Endothelial cell of umbilical vein (primary cell): ENCODE measurements around the gene ACSS1. TPM values are rescaled to one million over a fixed set of nuclear protein-coding genes. Genes with fewer than 3 reads are reported as not detected.
A peak's percentile ranks its signal among the peaks of the same experiment; 100 is the strongest.

Source experiments
- BruUV-seq: library from RNA; stranded (reverse); fragments of 400-500 nt; replicated peaks from 2 replicates; lab custom pipeline; 2021; lab: Mats Ljungman, UMichigan
- CTCF ChIA-PET: fragments of 300-600, 350-600 bp; sonication (Branson Sonifier 250); formaldehyde crosslinking; loops from one replicate; lab custom pipeline; 2021; ENCODE audit warnings: antibody characterized with exemption, inconsistent platforms; lab: Charles Lee
- POLR2A ChIA-PET: fragments of 300-600, 350-600 bp; sonication (Branson Sonifier 250); formaldehyde crosslinking; loops from one replicate; lab custom pipeline; 2021; ENCODE audit warnings: antibody characterized with exemption, inconsistent platforms; lab: Charles Lee
- DNase-seq: peaks from one replicate; pipeline ENCODE4 v3.0.0-alpha.2; 2011; ENCODE audit warnings: low read depth, low spot score
- FAIRE-seq: peaks from 2 replicates; lab custom pipeline; 2011; peaks lifted over from hg19 to GRCh38; lab: Jason Lieb, UNC
- H2AFZ ChIP-seq: 2 replicates; pipeline ENCODE4 v1.6.0; 2012; ENCODE audit warnings: low read depth, low read length, control low read depth, inconsistent platforms
- H3K27ac ChIP-seq: 2 replicates; pipeline ENCODE4 v1.5.1; 2011; ENCODE audit warnings: low read depth, mild to moderate bottlenecking, control low read depth, low read length, moderate library complexity; ENCODE audit not compliant: insufficient read depth
- H3K27me3 ChIP-seq, 2 experiments: 2 replicates each; pipeline versions ENCODE4 v1.6.0 to v1.6.1; 2011; ENCODE audit warnings: low read length in 2 of 2, mixed read lengths in 1 of 2; ENCODE audit not compliant: control insufficient read depth in 2 of 2, insufficient read depth in 2 of 2
- H3K36me3 ChIP-seq, 2 experiments: 2 replicates in 1 of 2; 3 replicates in 1 of 2; pipeline ENCODE4 v1.5.1; 2011; ENCODE audit warnings: low read length in 2 of 2, mild to moderate bottlenecking in 1 of 2, moderate library complexity in 1 of 2; ENCODE audit not compliant: control insufficient read depth in 2 of 2, insufficient read depth in 2 of 2; ENCODE audit errors: extremely low read depth in 1 of 2
- H3K4me1 ChIP-seq: 3 replicates; pipeline ENCODE4 v1.5.1; 2011; ENCODE audit warnings: mild to moderate bottlenecking, low read length; ENCODE audit not compliant: control insufficient read depth, insufficient read depth; ENCODE audit errors: extremely low read depth
- H3K4me2 ChIP-seq: 2 replicates; pipeline ENCODE4 v1.6.1; 2011; ENCODE audit warnings: low read length, control low read depth, mixed read lengths; ENCODE audit not compliant: insufficient read depth
- H3K4me3 ChIP-seq, 3 experiments: fragments of 200-600 bp in 1 of 3; sonication (generic), shearing (Covaris generic) in 1 of 3; replicated peaks in 1 of 3; 2 replicates each; pipeline ENCODE4 v1.5.1; 2011 to 2016; ENCODE audit warnings: control low read depth in 3 of 3, low read length in 3 of 3, mild to moderate bottlenecking in 2 of 3, inconsistent platforms in 1 of 3, low read depth in 1 of 3, moderate library complexity in 1 of 3; ENCODE audit not compliant: insufficient read depth in 1 of 3
- H3K79me2 ChIP-seq: 2 replicates; pipeline ENCODE4 v1.6.0; 2012; ENCODE audit warnings: low read length, inconsistent platforms; ENCODE audit not compliant: control insufficient read depth, insufficient read depth
- H3K9ac ChIP-seq: replicated peaks from 2 replicates; pipeline ENCODE3; 2011; ENCODE audit warnings: low read length, control low read depth; ENCODE audit not compliant: insufficient read depth; ENCODE audit errors: extremely low read depth
- H3K9me1 ChIP-seq: replicated peaks from 3 replicates; pipeline ENCODE4 v1.6.0; 2011; ENCODE audit warnings: mild to moderate bottlenecking, low read length; ENCODE audit not compliant: control insufficient read depth, insufficient read depth; ENCODE audit errors: extremely low read depth
- H3K9me3 ChIP-seq: replicated peaks from 2 replicates; pipeline ENCODE4 v1.5.1; 2012; ENCODE audit warnings: low read length, inconsistent platforms; ENCODE audit not compliant: control insufficient read depth, insufficient read depth
- H4K20me1 ChIP-seq: replicated peaks from 2 replicates; pipeline ENCODE3; 2011; ENCODE audit warnings: mild to moderate bottlenecking, low read length; ENCODE audit not compliant: control insufficient read depth, insufficient read depth; ENCODE audit errors: extremely low read depth
- EZH2 ChIP-seq: IDR thresholded peaks from 2 replicates; pipeline ENCODE4 v1.6.1; 2012; ENCODE audit warnings: borderline replicate concordance, low read depth, mild to moderate bottlenecking, moderate library complexity, low read length, inconsistent platforms; ENCODE audit not compliant: severe bottlenecking
- GATA2 ChIP-seq: IDR thresholded peaks from 2 replicates; pipeline ENCODE4 v1.7.0; 2011; ENCODE audit warnings: low read depth, mild to moderate bottlenecking, moderate library complexity, mixed read lengths, low read length; ENCODE audit not compliant: insufficient read length, insufficient read depth
- JUN ChIP-seq: IDR thresholded peaks from 2 replicates; pipeline ENCODE4 v1.6.1; 2011; ENCODE audit warnings: borderline replicate concordance, low read depth; ENCODE audit not compliant: insufficient read length, insufficient read depth
- MYC ChIP-seq: IDR thresholded peaks from one replicate; pipeline ENCODE4 v1.6.1; 2011; ENCODE audit warnings: mild to moderate bottlenecking, low read depth, low read length
- POLR2A ChIP-seq: IDR thresholded peaks from 2 replicates; pipeline ENCODE4 v1.6.1; 2012; ENCODE audit warnings: low read depth, mild to moderate bottlenecking, control low read depth, low read length
- POLR2AphosphoS5 ChIP-seq: IDR thresholded peaks from 2 replicates; pipeline ENCODE4 v1.6.1; 2012; ENCODE audit warnings: low read depth, mild to moderate bottlenecking, control low read depth, low read length, moderate library complexity; ENCODE audit not compliant: insufficient read depth
- dilution Hi-C: fragments of 300-500 bp; cut with MboI; formaldehyde crosslinking; loops from one replicate; pipeline ENCODE4 v1.15.0; 2019; ENCODE audit warnings: low sequenced_read_pairs; ENCODE audit not compliant: extremely low pct_ligation_motif_present
- intact Hi-C: fragments of 100-400 bp; cut with micrococcal nuclease; formaldehyde crosslinking; loops from one replicate; pipeline ENCODE4 v1.10.0; 2022
- polyA plus RNA-seq, 4 experiments: library from polyadenylated mRNA; depleted of rRNA in 3 of 4; stranded (reverse) in 3 of 4; unstranded in 1 of 4; fragments of >200 nt; gene quantifications; 2 replicates each; pipeline versions ENCODE4 v1.2.1 to v1.2.3, GENCODE V29; 2011 to 2012; ENCODE audit warnings: missing spikeins in 1 of 4
- total RNA-seq: library from RNA; stranded (reverse); gene quantifications from 2 replicates; pipeline ENCODE4 v1.2.3, GENCODE V29; 2021
- TF ChIP-seq, protein P1 (sequence below), 2 donors: IDR thresholded peaks; 1 replicate in 1 of 2; 2 replicates in 1 of 2; pipeline ENCODE4 v1.5.1; 2011; ENCODE audit warnings: low read length in 2 of 2, mild to moderate bottlenecking in 2 of 2, moderate library complexity in 2 of 2, control low read depth in 1 of 2, inconsistent platforms in 1 of 2, low read depth in 1 of 2; ENCODE audit not compliant: insufficient read depth in 1 of 2; ENCODE audit errors: extremely low read depth in 1 of 2
- TF ChIP-seq, protein P2 (sequence below): IDR thresholded peaks from 2 replicates; pipeline ENCODE4 v1.6.1; 2011; ENCODE audit not compliant: insufficient read depth, insufficient read length

Gene ACSS1
- total and polyA plus RNA-seq, 2 donors (not counting 3 experiments of a cell fraction or from before 2014, with no cell fraction given) = 6.2 to 17.9 TPM

DNA sequence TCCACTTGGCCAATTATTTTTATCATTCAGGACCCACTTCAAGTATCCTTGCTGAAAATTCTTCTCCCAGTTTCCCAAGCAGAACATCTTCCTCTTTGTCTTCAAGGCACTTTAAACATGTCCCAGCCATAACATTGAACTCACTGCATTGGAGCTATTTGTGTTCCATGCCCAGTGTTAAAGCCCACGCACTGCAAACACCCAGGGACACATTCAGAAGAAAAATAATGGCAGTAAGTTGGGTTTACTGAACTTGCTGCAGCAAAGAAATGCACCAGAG, 63.8 kb downstream of the ACSS1 start:
- Histone ChIP-seq H2AFZ (peak overlapping the region; percentile 36), H3K79me2 (peaks cover 16% of the 10 kb centered on the region), H3K27ac (no peak overlapping the region), H3K9me3 (no peaks in the 10 kb centered on the region), H3K27me3 (peaks cover 0 to 11% of the 10 kb centered on the region in 2 experiments), H4K20me1 (no peaks in the 10 kb centered on the region), H3K4me3 (no peak overlapping the region), H3K9me1 (no peaks in the 10 kb centered on the region), H3K4me1 (peaks cover 19% of the 10 kb centered on the region), H3K4me2 (no peak overlapping the region), H3K36me3 (no peaks in the 10 kb centered on the region), H3K9ac (no peak overlapping the region)
- BruUV-seq = no TSS peak
- TF ChIP-seq GATA2 (no peak), POLR2AphosphoS5 (no peak), JUN (no peak), EZH2 (no peak), POLR2A (no peak), MYC (no peak)
- TF ChIP-seq, protein P1, sequence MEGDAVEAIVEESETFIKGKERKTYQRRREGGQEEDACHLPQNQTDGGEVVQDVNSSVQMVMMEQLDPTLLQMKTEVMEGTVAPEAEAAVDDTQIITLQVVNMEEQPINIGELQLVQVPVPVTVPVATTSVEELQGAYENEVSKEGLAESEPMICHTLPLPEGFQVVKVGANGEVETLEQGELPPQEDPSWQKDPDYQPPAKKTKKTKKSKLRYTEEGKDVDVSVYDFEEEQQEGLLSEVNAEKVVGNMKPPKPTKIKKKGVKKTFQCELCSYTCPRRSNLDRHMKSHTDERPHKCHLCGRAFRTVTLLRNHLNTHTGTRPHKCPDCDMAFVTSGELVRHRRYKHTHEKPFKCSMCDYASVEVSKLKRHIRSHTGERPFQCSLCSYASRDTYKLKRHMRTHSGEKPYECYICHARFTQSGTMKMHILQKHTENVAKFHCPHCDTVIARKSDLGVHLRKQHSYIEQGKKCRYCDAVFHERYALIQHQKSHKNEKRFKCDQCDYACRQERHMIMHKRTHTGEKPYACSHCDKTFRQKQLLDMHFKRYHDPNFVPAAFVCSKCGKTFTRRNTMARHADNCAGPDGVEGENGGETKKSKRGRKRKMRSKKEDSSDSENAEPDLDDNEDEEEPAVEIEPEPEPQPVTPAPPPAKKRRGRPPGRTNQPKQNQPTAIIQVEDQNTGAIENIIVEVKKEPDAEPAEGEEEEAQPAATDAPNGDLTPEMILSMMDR (IDR thresholded peaks at IDR 0.05; ENCODE audit: extremely low read depth in 1 of 2, insufficient read depth in 1 of 2, low read depth in 1 of 2, low read length in 2 of 2) = no peak
- TF ChIP-seq, protein P2, sequence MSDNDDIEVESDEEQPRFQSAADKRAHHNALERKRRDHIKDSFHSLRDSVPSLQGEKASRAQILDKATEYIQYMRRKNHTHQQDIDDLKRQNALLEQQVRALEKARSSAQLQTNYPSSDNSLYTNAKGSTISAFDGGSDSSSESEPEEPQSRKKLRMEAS = no peak
- FAIRE-seq = no peak
- dilution Hi-C loops (no loop called here), intact Hi-C loops (loop anchor here (1.0 to 2.0 kb wide), 2 partner anchors 43 to 405 kb away; no protein-coding TSS in a partner anchor)
- no peak for DNase-seq
- ChIA-PET CTCF (interaction anchor here (0.6 to 4.7 kb wide), 13 partner anchors 17 to 1056 kb away, joined by 3 to 96 read pairs (median 4); partner anchors contain the start of genes GINS1 and PYGB), POLR2A (no interaction called here)
